ENCODE results near the gene EEFSEC. TPM values are rescaled to one million over a fixed set of nuclear protein-coding genes. Genes with fewer than 3 reads are reported as not detected.

The EEFSEC gene
- total RNA-seq, 1 donor from 2014 or later = 0.92 TPM

DNA sequence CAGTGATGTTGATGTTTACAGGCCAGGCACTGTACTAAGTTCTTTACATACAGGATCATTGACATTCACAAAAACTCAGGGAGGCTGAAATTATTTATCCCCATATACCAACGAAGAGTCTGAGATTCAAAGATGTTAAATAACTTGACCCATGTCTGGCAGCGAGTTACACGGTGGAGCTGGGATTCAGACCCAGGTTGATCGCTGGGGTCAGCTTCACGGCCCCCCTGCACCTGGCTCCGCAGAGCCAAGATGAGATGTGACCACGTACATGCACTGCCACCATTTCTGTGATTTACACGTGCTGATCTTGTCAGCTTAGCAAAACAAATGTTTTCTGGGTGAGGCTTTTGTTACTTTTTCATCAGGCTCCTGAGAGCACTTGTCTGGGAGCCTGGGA lies 109.8 kb downstream of the EEFSEC start:
- peaks cover 17% of the 10 kb centered on the region for H3K9me3 Mint-ChIP-seq
- no peak overlapping the region for H3K9ac ChIP-seq
- no peaks in the 10 kb centered on the region for H4K20me1 ChIP-seq (ENCODE audit: low read depth)
- H3K36me3 ChIP-seq = no peaks in the 10 kb centered on the region
- no peak overlapping the region for H3K4me3 ChIP-seq
- TF ChIP-seq EZH2phosphoT487 (IDR thresholded peaks at IDR 0.05) (no peak), EZH2 (IDR thresholded peaks at IDR 0.05) (no peak)
- H3K9me3 ChIP-seq (ENCODE audit: low read depth) = no peaks in the 10 kb centered on the region
- H3K4me2 ChIP-seq = no peak overlapping the region
- H3K4me1 Mint-ChIP-seq = no peaks in the 10 kb centered on the region
- H3K4me1 ChIP-seq = no peaks in the 10 kb centered on the region
- peaks cover 2% of the 10 kb centered on the region for H3K27me3 Mint-ChIP-seq (ENCODE audit: insufficient read depth, low read depth)
- peaks cover 18% of the 10 kb centered on the region for H3K36me3 Mint-ChIP-seq
- no peak overlapping the region for H3K27ac ChIP-seq
- H2AFZ ChIP-seq (replicated peaks) = no peak overlapping the region
- no peak for DNase-seq (ENCODE audit: low spot score)
- H3K79me2 ChIP-seq (ENCODE audit: low read depth) = no peaks in the 10 kb centered on the region
- no peaks in the 10 kb centered on the region for H3F3A ChIP-seq (ENCODE audit: low read depth)
- no peak overlapping the region for H3K27ac Mint-ChIP-seq
- no peak overlapping the region for H3K4me3 Mint-ChIP-seq
- H3K27me3 ChIP-seq = no peaks in the 10 kb centered on the region

DNA sequence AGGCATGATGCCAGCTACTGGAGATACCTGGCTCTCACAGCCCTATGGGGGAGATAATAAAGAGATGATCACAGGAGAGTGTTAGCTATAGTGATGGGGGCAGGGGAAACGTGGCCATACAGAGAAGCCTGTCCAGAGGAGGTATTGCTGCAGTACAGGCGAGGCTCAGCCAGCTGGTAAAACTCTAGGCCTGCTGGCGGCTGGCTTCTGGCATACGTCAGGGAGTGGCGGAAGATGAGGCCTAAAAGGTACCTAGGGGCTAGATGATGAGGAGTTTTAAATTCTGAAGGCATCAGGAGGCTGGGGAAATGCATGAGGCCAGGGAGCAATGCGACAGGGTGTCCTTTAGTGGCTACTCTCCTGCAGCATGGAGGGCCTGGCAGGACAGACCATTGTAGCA lies 110.7 kb downstream of the EEFSEC start:
- H3K4me1 Mint-ChIP-seq = no peaks in the 10 kb centered on the region
- no peak overlapping the region for H2AFZ ChIP-seq (replicated peaks)
- H3K27ac ChIP-seq = no peak overlapping the region
- H3K4me1 ChIP-seq = no peaks in the 10 kb centered on the region
- H3K27me3 Mint-ChIP-seq (ENCODE audit: insufficient read depth, low read depth) = peaks cover 2% of the 10 kb centered on the region
- H3K9me3 ChIP-seq (ENCODE audit: low read depth) = no peaks in the 10 kb centered on the region
- no peak for TF ChIP-seq EZH2 (IDR thresholded peaks at IDR 0.05)
- no peak for TF ChIP-seq EZH2phosphoT487 (IDR thresholded peaks at IDR 0.05)
- TF ChIP-seq, protein P1, sequence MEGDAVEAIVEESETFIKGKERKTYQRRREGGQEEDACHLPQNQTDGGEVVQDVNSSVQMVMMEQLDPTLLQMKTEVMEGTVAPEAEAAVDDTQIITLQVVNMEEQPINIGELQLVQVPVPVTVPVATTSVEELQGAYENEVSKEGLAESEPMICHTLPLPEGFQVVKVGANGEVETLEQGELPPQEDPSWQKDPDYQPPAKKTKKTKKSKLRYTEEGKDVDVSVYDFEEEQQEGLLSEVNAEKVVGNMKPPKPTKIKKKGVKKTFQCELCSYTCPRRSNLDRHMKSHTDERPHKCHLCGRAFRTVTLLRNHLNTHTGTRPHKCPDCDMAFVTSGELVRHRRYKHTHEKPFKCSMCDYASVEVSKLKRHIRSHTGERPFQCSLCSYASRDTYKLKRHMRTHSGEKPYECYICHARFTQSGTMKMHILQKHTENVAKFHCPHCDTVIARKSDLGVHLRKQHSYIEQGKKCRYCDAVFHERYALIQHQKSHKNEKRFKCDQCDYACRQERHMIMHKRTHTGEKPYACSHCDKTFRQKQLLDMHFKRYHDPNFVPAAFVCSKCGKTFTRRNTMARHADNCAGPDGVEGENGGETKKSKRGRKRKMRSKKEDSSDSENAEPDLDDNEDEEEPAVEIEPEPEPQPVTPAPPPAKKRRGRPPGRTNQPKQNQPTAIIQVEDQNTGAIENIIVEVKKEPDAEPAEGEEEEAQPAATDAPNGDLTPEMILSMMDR (IDR thresholded peaks at IDR 0.05) = no peak
- no peak overlapping the region for H3K4me2 ChIP-seq
- no peak overlapping the region for H3K4me3 ChIP-seq
- no peaks in the 10 kb centered on the region for H4K20me1 ChIP-seq (ENCODE audit: low read depth)
- peaks cover 17% of the 10 kb centered on the region for H3K9me3 Mint-ChIP-seq
- DNase-seq (ENCODE audit: low spot score) = no peak
- H3K9ac ChIP-seq = no peak overlapping the region
- H3F3A ChIP-seq (ENCODE audit: low read depth) = no peaks in the 10 kb centered on the region
- no peaks in the 10 kb centered on the region for H3K79me2 ChIP-seq (ENCODE audit: low read depth)
- H3K27me3 ChIP-seq = no peaks in the 10 kb centered on the region
- peaks cover 18% of the 10 kb centered on the region for H3K36me3 Mint-ChIP-seq
- H3K36me3 ChIP-seq = no peaks in the 10 kb centered on the region
- no peak overlapping the region for H3K27ac Mint-ChIP-seq
- H3K4me3 Mint-ChIP-seq = no peak overlapping the region

DNA sequence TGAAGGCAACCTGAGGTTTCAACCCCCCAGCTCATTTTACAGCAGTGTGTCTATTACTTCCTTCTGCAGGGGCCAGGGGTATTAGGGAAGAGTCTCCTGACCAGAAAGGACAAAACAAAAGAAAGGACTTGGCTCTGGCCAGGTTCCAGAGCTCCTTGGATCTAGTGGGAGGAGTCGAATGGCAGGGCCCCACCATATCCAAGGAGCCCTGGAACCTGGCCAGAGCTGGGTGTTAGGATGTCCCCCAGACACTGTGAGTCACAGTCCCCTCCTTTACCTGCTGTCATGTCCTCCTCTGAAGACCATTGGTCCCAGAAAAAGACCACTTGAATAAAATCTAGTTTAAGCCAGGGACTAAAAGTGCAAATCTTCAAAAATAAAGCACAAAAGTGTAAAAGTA lies 113.2 kb downstream of the EEFSEC start:
- Histone ChIP-seq H4K20me1 (ENCODE audit: low read depth) (no peaks in the 10 kb centered on the region), H3K4me3 (no peak overlapping the region), H3F3A (ENCODE audit: low read depth) (no peaks in the 10 kb centered on the region), H3K79me2 (ENCODE audit: low read depth) (no peaks in the 10 kb centered on the region), H3K27me3 (no peaks in the 10 kb centered on the region), H3K27ac (no peak overlapping the region), H3K9ac (no peak overlapping the region), H3K9me3 (ENCODE audit: low read depth) (no peaks in the 10 kb centered on the region), H3K4me2 (no peak overlapping the region), H3K4me1 (no peaks in the 10 kb centered on the region), H3K36me3 (no peaks in the 10 kb centered on the region), H2AFZ (replicated peaks) (no peak overlapping the region)
- TF ChIP-seq EZH2 (IDR thresholded peaks at IDR 0.05) (no peak), EZH2phosphoT487 (IDR thresholded peaks at IDR 0.05) (no peak)
- TF ChIP-seq, protein P1 (IDR thresholded peaks at IDR 0.05) = no peak
- no peak overlapping the region for H3K4me3 Mint-ChIP-seq
- H3K27me3 Mint-ChIP-seq (ENCODE audit: insufficient read depth, low read depth) = peaks cover 5% of the 10 kb centered on the region
- DNase-seq (ENCODE audit: low spot score) = no peak
- H3K9me3 Mint-ChIP-seq = peaks cover 1% of the 10 kb centered on the region
- peaks cover 5% of the 10 kb centered on the region for H3K4me1 Mint-ChIP-seq
- no peak overlapping the region for H3K27ac Mint-ChIP-seq
- H3K36me3 Mint-ChIP-seq = peaks cover 7% of the 10 kb centered on the region

DNA sequence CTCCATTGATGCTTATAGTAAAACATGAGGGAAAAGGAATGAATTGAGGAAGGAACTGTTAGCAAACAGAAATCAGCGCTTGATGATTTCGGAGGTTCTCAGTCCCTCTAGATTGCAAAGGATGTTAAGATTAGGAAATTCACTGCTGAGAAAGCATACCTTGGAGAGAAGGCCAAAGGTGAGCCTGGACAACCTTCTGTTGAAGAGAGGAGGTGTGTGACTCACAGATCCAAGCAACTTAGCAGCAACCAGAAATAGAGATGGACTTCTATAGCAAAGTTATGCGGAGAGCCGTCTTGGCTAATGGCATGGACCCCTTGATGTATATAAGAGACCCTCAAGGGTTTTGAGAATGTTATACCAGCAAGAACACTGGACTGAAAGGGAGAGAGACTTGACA lies 114.3 kb downstream of the EEFSEC start:
- H3K36me3 ChIP-seq = no peaks in the 10 kb centered on the region
- H3K4me3 Mint-ChIP-seq = no peak overlapping the region
- H3K9ac ChIP-seq = no peak overlapping the region
- no peak overlapping the region for H2AFZ ChIP-seq (replicated peaks)
- H3K4me2 ChIP-seq = no peak overlapping the region
- H3K4me3 ChIP-seq = no peak overlapping the region
- no peaks in the 10 kb centered on the region for H3K27me3 ChIP-seq
- no peak for DNase-seq (ENCODE audit: low spot score)
- no peaks in the 10 kb centered on the region for H3F3A ChIP-seq (ENCODE audit: low read depth)
- no peaks in the 10 kb centered on the region for H3K9me3 Mint-ChIP-seq
- H4K20me1 ChIP-seq (ENCODE audit: low read depth) = no peaks in the 10 kb centered on the region
- H3K79me2 ChIP-seq (ENCODE audit: low read depth) = no peaks in the 10 kb centered on the region
- no peaks in the 10 kb centered on the region for H3K9me3 ChIP-seq (ENCODE audit: low read depth)
- TF ChIP-seq EZH2 (IDR thresholded peaks at IDR 0.05) (no peak), EZH2phosphoT487 (IDR thresholded peaks at IDR 0.05) (no peak)
- TF ChIP-seq, protein P1 (IDR thresholded peaks at IDR 0.05) = no peak
- H3K27me3 Mint-ChIP-seq (ENCODE audit: insufficient read depth, low read depth) = peaks cover 3% of the 10 kb centered on the region
- H3K27ac ChIP-seq = no peak overlapping the region
- H3K4me1 ChIP-seq = no peaks in the 10 kb centered on the region
- H3K27ac Mint-ChIP-seq = no peak overlapping the region
- H3K36me3 Mint-ChIP-seq = peaks cover 2% of the 10 kb centered on the region
- peaks cover 5% of the 10 kb centered on the region for H3K4me1 Mint-ChIP-seq
